HFFc6 (cell line): ENCODE measurements around the gene FAM24B. TPM values are rescaled to one million over a fixed set of nuclear protein-coding genes. Genes with fewer than 3 reads are reported as not detected.

ENCODE experiments used
- DNase-seq: peaks from one replicate; pipeline ENCODE4 v3.0.0-alpha.2; 2018
- H3K27ac Mint-ChIP-seq: 2 replicates; pipeline ENCODE4 v1.8.0; 2020; ENCODE audit warnings: mild to moderate bottlenecking, mixed read lengths
- H3K27me3 Mint-ChIP-seq: 2 replicates; pipeline ENCODE4 v1.8.0; 2021; ENCODE audit warnings: mild to moderate bottlenecking, moderate library complexity, mixed read lengths; ENCODE audit not compliant: insufficient read depth
- H3K36me3 Mint-ChIP-seq: 2 replicates; pipeline ENCODE4 v1.8.0; 2021; ENCODE audit warnings: low read depth, mixed read lengths
- H3K4me1 Mint-ChIP-seq: 2 replicates; pipeline ENCODE4 v1.8.0; 2020; ENCODE audit warnings: low read depth, mixed read lengths
- H3K4me3 Mint-ChIP-seq: 2 replicates; pipeline ENCODE4 v1.8.0; 2020; ENCODE audit warnings: mild to moderate bottlenecking, moderate library complexity, mixed read lengths
- H3K9me3 Mint-ChIP-seq: 2 replicates; pipeline ENCODE4 v1.8.0; 2020; ENCODE audit warnings: mild to moderate bottlenecking, mixed read lengths
- CTCF ChIP-seq: fragments of 200-600 bp; sonication (generic); IDR thresholded peaks from 2 replicates; pipeline ENCODE4 v1.5.0; 2021; ENCODE audit warnings: antibody characterized with exemption, mild to moderate bottlenecking
- total RNA-seq, 6 experiments: library from RNA; stranded (reverse); fragmentation: NEBNext Ultra II Directional; extraction: Animal tissue kit (Norgen Biotek cat#: 25700); gene quantifications; 2 replicates in 1 of 6; 3 replicates in 5 of 6; pipeline ENCODE4 v1.2.3, GENCODE V29; 2021

FAM24B gene
- total RNA-seq, 6 experiments from 2014 or later = 5.0 to 7.2 (median 6.3) TPM

GRCh38 chr10:122839505-122839904 lies 39.9 kb downstream of the FAM24B start:
- no peaks in the 10 kb centered on the region for H3K27me3 Mint-ChIP-seq
- no peak for DNase-seq
- H3K27ac Mint-ChIP-seq = no peak overlapping the region
- no peaks in the 10 kb centered on the region for H3K9me3 Mint-ChIP-seq
- H3K4me1 Mint-ChIP-seq = no peaks in the 10 kb centered on the region
- H3K4me3 Mint-ChIP-seq = no peak overlapping the region
- H3K36me3 Mint-ChIP-seq = peaks cover 36% of the 10 kb centered on the region
- no peak for TF ChIP-seq CTCF

GRCh38 chr10:122838880-122839279 lies 40.5 kb downstream of the FAM24B start:
- no peak for DNase-seq
- no peak for TF ChIP-seq CTCF

GRCh38 chr10:122835908-122836307 lies 43.5 kb downstream of the FAM24B start:
- Mint-ChIP-seq H3K9me3 (no peaks in the 10 kb centered on the region), H3K27me3 (no peaks in the 10 kb centered on the region), H3K36me3 (peaks cover 38% of the 10 kb centered on the region), H3K4me3 (no peak overlapping the region), H3K4me1 (no peaks in the 10 kb centered on the region), H3K27ac (no peak overlapping the region)
- DNase-seq = no peak
- TF ChIP-seq CTCF = no peak

More at GRCh38 chr10:122838880-122839279, 40.5 kb downstream of the FAM24B start:
- Mint-ChIP-seq H3K27me3 (no peaks in the 10 kb centered on the region), H3K36me3 (peaks cover 38% of the 10 kb centered on the region), H3K4me3 (no peak overlapping the region), H3K9me3 (no peaks in the 10 kb centered on the region), H3K4me1 (no peaks in the 10 kb centered on the region), H3K27ac (no peak overlapping the region)

- peaks cover 32% of the 10 kb centered on the region for H3K36me3 Mint-ChIP-seq
Measured at GRCh38 chr10:122830965-122831353, 48.4 kb downstream of the FAM24B start.

GRCh38 chr10:122830273-122830964 lies 49.0 kb downstream of the FAM24B start:
- no peak for TF ChIP-seq CTCF
- H3K4me1 Mint-ChIP-seq = no peaks in the 10 kb centered on the region
- H3K9me3 Mint-ChIP-seq = no peaks in the 10 kb centered on the region
- DNase-seq = no peak
- no peak overlapping the region for H3K27ac Mint-ChIP-seq
- no peak overlapping the region for H3K4me3 Mint-ChIP-seq
- peaks cover 29% of the 10 kb centered on the region for H3K36me3 Mint-ChIP-seq
- H3K27me3 Mint-ChIP-seq = no peaks in the 10 kb centered on the region

More at GRCh38 chr10:122830965-122831353, 48.4 kb downstream of the FAM24B start:
- TF ChIP-seq CTCF = no peak
- Mint-ChIP-seq H3K27me3 (no peaks in the 10 kb centered on the region), H3K4me3 (no peak overlapping the region), H3K9me3 (no peaks in the 10 kb centered on the region), H3K27ac (no peak overlapping the region), H3K4me1 (no peaks in the 10 kb centered on the region)
- no peak for DNase-seq
